PC-3 (cell line): Measurements from ENCODE around the gene PRKN. TPM values are rescaled to one million over a fixed set of nuclear protein-coding genes. Genes with fewer than 3 reads are reported as not detected.

Experiments used
- ATAC-seq: fragments of 200-7000 bp; cut with Tn5 transposase; 2 replicates; pipeline ENCODE4 v1.9.1; 2020; ENCODE audit warnings: mild to moderate bottlenecking, moderate library complexity
- BruUV-seq: library from RNA; stranded (reverse); fragments of 400-500 nt; replicated peaks from 2 replicates; lab custom pipeline; 2021; lab: Mats Ljungman, UMichigan
- CTCF ChIA-PET: fragments of 300-600 bp; sonication (Branson Sonifier 250); formaldehyde crosslinking; loops from one replicate; lab custom pipeline; 2022; ENCODE audit warnings: antibody characterized with exemption; lab: Charles Lee
- POLR2A ChIA-PET: fragments of 300-600 bp; sonication (Branson Sonifier 250); formaldehyde crosslinking; loops from one replicate; lab custom pipeline; 2022; ENCODE audit warnings: antibody characterized with exemption; ENCODE audit not compliant: unreplicated experiment; lab: Charles Lee
- DNase-seq: peaks from one replicate; pipeline ENCODE4 v3.0.0-alpha.2; 2015
- H2AFZ ChIP-seq: fragments of 300-600 bp; sonication (generic); 2 replicates; pipeline ENCODE4 v1.6.0; 2016; ENCODE audit warnings: antibody characterized with exemption, low read length
- H3F3A ChIP-seq: fragments of 300-600 bp; sonication (generic); one replicate; pipeline ENCODE4 v1.6.0; 2017; ENCODE audit warnings: antibody characterized with exemption, low read length, control low read depth, mild to moderate bottlenecking; ENCODE audit not compliant: unreplicated experiment
- H3K27ac ChIP-seq: fragments of 300-600 bp; sonication (generic); 2 replicates; pipeline ENCODE4 v1.5.1; 2016; ENCODE audit warnings: mild to moderate bottlenecking, low read length
- H3K27me3 ChIP-seq: fragments of 300-600 bp; sonication (generic); 2 replicates; pipeline ENCODE4 v1.6.1; 2016; ENCODE audit warnings: low read length, mixed read lengths
- H3K36me3 ChIP-seq: fragments of 300-600 bp; sonication (generic); 2 replicates; pipeline ENCODE4 v1.6.1; 2016; ENCODE audit warnings: low read depth, mixed run types, low read length, mixed read lengths
- H3K4me1 ChIP-seq: fragments of 300-600 bp; sonication (generic); 2 replicates; pipeline ENCODE4 v1.5.1; 2016; ENCODE audit warnings: low read length; ENCODE audit not compliant: insufficient read depth
- H3K4me2 ChIP-seq: fragments of 300-600 bp; sonication (generic); 2 replicates; pipeline ENCODE4 v1.6.0; 2016; ENCODE audit warnings: low read length
- H3K4me3 ChIP-seq: fragments of 300-600 bp; sonication (generic); 2 replicates; pipeline ENCODE4 v1.5.1; 2016; ENCODE audit warnings: mild to moderate bottlenecking, low read length, mixed read lengths
- H3K79me2 ChIP-seq: fragments of 300-600 bp; sonication (generic); 2 replicates; pipeline ENCODE4 v1.6.1; 2017; ENCODE audit warnings: low read length, mixed read lengths
- H3K9ac ChIP-seq: fragments of 300-600 bp; sonication (generic); 2 replicates; pipeline ENCODE4 v1.6.0; 2016; ENCODE audit warnings: mild to moderate bottlenecking, low read length
- H3K9me2 ChIP-seq: fragments of 300-600 bp; sonication (generic); replicated peaks from 2 replicates; pipeline ENCODE4 v1.6.1; 2016; ENCODE audit warnings: mixed run types, low read length, mixed read lengths
- H3K9me3 ChIP-seq: fragments of 300-600 bp; sonication (generic); 2 replicates; pipeline ENCODE4 v1.6.1; 2016; ENCODE audit warnings: low read length, mixed read lengths
- H4K20me1 ChIP-seq: fragments of 300-600 bp; sonication (generic); 2 replicates; pipeline ENCODE4 v1.6.1; 2016; ENCODE audit warnings: low read length, mixed read lengths
- EZH2 ChIP-seq: fragments of 300-600 bp; sonication (generic); IDR thresholded peaks from one replicate; pipeline ENCODE4 v1.6.1; 2017; ENCODE audit warnings: antibody characterized with exemption, mild to moderate bottlenecking, low read length; ENCODE audit not compliant: unreplicated experiment
- EZH2phosphoT487 ChIP-seq: fragments of 300-600 bp; sonication (generic); IDR thresholded peaks from 2 replicates; pipeline ENCODE4 v1.6.1; 2018; ENCODE audit warnings: mild to moderate bottlenecking, antibody characterized with exemption, low read length, borderline replicate concordance
- intact Hi-C: fragments of 100-400 bp; cut with micrococcal nuclease; formaldehyde crosslinking; loops from 2 replicates; pipeline ENCODE4 v1.9.0; 2023
- total RNA-seq: library from RNA; depleted of rRNA; stranded (reverse); fragments of >200 nt; gene quantifications from 2 replicates; pipeline ENCODE4 v1.2.3, GENCODE V29; 2014
- TF ChIP-seq, protein P1 (sequence below): fragments of 300-600 bp; sonication (generic); conservative IDR thresholded peaks from 2 replicates; pipeline ENCODE4 v1.5.1; 2017; ENCODE audit warnings: antibody characterized with exemption, low read depth, mild to moderate bottlenecking, low read length

Gene PRKN
- total RNA-seq, 1 experiment from 2014 or later: not detected

DNA sequence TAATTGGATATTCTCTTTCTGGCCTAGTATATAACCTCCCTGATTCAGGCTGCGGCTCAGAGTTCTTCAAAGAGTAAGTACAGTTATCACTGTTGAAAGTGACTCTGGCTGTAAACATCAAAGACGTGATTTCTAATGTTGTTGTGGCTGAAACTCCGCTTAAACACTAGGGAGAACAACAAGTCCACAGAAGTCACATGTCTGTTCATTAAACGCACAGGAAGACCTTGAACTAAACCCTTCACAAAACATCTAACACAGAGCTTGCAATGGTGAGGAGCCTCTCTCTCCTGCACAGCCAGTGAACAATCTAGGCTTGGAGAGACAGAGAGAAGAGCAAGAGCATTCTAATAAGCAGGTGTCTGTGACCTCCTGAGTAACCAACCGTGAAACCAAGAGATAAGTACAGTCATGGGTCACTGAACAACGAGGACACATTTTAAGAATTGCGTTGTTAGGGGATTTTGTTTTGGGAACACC is 249.3 kb downstream of the PRKN start:
- BruUV-seq: no TSS peak
- Histone ChIP-seq H3K9me3 (no peaks in the 10 kb centered on the region), H2AFZ (no peak overlapping the region), H3K9ac (no peak overlapping the region), H3K4me2 (no peak overlapping the region), H3K27ac (no peak overlapping the region), H3K79me2 (no peaks in the 10 kb centered on the region), H3F3A (no peaks in the 10 kb centered on the region), H3K4me3 (no peak overlapping the region), H3K9me2 (no peaks in the 10 kb centered on the region), H4K20me1 (no peaks in the 10 kb centered on the region), H3K4me1 (no peaks in the 10 kb centered on the region), H3K36me3 (no peaks in the 10 kb centered on the region), H3K27me3 (0 out of 2 replicates have a peak, but pooled peaks cover 5% of the 10 kb centered on the region)
- ChIA-PET POLR2A (no interaction called here), CTCF (no interaction called here)
- ATAC-seq: no peak
- no peak for DNase-seq
- no peak for TF ChIP-seq EZH2
- TF ChIP-seq, protein P1, sequence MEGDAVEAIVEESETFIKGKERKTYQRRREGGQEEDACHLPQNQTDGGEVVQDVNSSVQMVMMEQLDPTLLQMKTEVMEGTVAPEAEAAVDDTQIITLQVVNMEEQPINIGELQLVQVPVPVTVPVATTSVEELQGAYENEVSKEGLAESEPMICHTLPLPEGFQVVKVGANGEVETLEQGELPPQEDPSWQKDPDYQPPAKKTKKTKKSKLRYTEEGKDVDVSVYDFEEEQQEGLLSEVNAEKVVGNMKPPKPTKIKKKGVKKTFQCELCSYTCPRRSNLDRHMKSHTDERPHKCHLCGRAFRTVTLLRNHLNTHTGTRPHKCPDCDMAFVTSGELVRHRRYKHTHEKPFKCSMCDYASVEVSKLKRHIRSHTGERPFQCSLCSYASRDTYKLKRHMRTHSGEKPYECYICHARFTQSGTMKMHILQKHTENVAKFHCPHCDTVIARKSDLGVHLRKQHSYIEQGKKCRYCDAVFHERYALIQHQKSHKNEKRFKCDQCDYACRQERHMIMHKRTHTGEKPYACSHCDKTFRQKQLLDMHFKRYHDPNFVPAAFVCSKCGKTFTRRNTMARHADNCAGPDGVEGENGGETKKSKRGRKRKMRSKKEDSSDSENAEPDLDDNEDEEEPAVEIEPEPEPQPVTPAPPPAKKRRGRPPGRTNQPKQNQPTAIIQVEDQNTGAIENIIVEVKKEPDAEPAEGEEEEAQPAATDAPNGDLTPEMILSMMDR: no peak
- no peak for TF ChIP-seq EZH2phosphoT487
- intact Hi-C loops: no loop called here

DNA sequence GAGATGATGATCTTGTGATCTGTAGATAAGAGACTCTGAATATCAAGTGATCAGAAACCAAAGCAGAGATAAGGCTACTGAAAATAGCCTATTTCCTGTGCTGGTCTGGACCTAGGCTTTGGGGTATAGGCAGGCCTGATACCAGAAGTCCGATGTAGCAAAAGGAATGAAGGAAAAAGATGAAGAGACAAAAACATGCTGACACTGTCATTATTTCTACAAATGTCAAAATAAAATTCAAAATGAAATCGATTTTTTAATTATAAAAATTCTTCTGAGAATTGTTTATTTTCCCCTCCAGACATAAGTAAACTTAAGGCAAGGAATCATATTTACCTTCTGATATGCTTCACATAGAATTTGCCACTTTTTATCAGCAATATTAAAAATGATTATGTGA is 252.8 kb downstream of the PRKN start:
- intact Hi-C loops: no loop called here
- ChIA-PET POLR2A (no interaction called here), CTCF (no interaction called here)

DNA sequence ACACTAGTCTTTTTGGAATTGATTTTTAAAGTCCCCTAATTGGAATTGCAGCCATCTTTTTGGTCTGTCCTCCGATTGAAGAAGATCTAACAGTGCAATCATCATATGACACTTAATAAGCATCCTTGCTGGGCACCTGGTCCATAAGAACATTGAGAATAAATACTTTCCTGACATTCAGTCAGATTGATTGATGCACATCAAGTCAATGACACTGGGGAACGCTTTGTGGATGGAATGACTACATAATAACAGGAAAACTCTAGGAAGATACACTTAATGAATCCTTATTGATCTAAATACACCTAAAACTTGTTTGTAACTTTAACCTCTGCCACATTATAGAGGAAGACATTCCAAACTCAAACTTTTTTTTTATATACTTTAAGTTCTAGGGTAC is 255.7 kb downstream of the PRKN start:
- ChIA-PET POLR2A (no interaction called here), CTCF (no interaction called here)
- Histone ChIP-seq H3K4me2 (no peak overlapping the region), H3K9me3 (no peaks in the 10 kb centered on the region), H3K79me2 (no peaks in the 10 kb centered on the region), H2AFZ (no peak overlapping the region), H3K9me2 (no peaks in the 10 kb centered on the region), H3F3A (no peaks in the 10 kb centered on the region), H4K20me1 (no peaks in the 10 kb centered on the region), H3K36me3 (no peaks in the 10 kb centered on the region), H3K4me1 (no peaks in the 10 kb centered on the region), H3K4me3 (no peak overlapping the region), H3K27ac (no peak overlapping the region), H3K27me3 (0 out of 2 replicates have a peak, but pooled peaks cover 5% of the 10 kb centered on the region), H3K9ac (no peak overlapping the region)
- no TSS peak for BruUV-seq
- DNase-seq: no peak
- ATAC-seq: no peak
- no peak for TF ChIP-seq EZH2
- TF ChIP-seq, protein P1: no peak
- TF ChIP-seq EZH2phosphoT487: no peak
- intact Hi-C loops: no loop called here

More for the DNA sequence above, 252.8 kb downstream of the PRKN start:
- H3K4me3 ChIP-seq: no peak overlapping the region
- H2AFZ ChIP-seq: no peak overlapping the region
- no peak overlapping the region for H3K27ac ChIP-seq
- no peaks in the 10 kb centered on the region for H3K4me1 ChIP-seq
- no peaks in the 10 kb centered on the region for H3K79me2 ChIP-seq
- no peak for TF ChIP-seq EZH2phosphoT487
- no peaks in the 10 kb centered on the region for H3K36me3 ChIP-seq
- no peak for ATAC-seq
- no peaks in the 10 kb centered on the region for H3K9me3 ChIP-seq
- H3K27me3 ChIP-seq: 0 out of 2 replicates have a peak, but pooled peaks cover 5% of the 10 kb centered on the region
- H3K4me2 ChIP-seq: no peak overlapping the region
- BruUV-seq: no TSS peak
- no peaks in the 10 kb centered on the region for H4K20me1 ChIP-seq
- H3F3A ChIP-seq: no peaks in the 10 kb centered on the region
- H3K9me2 ChIP-seq: no peaks in the 10 kb centered on the region
- H3K9ac ChIP-seq: no peak overlapping the region
- no peak for DNase-seq
